ENCODE measurements around the gene SRGAP3. TPM values are rescaled to one million over a fixed set of nuclear protein-coding genes. Genes with fewer than 3 reads are reported as not detected.
A peak's percentile ranks its signal among the peaks of the same experiment; 100 is the strongest.

Gene SRGAP3
- total RNA-seq, 4 donors from 2014 or later = 6.7 to 24.8 (median 19.7) TPM

GRCh38 chr3:9041626-9042025 is 207.8 kb downstream of the SRGAP3 start:
- no peak overlapping the region for H3K27ac ChIP-seq
- no peaks in the 10 kb centered on the region for H3K36me3 ChIP-seq
- DNase-seq = no peak
- H3K4me3 ChIP-seq = no peak overlapping the region
- no peak for TF ChIP-seq POLR2A (IDR thresholded peaks at IDR 0.05)
- TF ChIP-seq, protein P1, sequence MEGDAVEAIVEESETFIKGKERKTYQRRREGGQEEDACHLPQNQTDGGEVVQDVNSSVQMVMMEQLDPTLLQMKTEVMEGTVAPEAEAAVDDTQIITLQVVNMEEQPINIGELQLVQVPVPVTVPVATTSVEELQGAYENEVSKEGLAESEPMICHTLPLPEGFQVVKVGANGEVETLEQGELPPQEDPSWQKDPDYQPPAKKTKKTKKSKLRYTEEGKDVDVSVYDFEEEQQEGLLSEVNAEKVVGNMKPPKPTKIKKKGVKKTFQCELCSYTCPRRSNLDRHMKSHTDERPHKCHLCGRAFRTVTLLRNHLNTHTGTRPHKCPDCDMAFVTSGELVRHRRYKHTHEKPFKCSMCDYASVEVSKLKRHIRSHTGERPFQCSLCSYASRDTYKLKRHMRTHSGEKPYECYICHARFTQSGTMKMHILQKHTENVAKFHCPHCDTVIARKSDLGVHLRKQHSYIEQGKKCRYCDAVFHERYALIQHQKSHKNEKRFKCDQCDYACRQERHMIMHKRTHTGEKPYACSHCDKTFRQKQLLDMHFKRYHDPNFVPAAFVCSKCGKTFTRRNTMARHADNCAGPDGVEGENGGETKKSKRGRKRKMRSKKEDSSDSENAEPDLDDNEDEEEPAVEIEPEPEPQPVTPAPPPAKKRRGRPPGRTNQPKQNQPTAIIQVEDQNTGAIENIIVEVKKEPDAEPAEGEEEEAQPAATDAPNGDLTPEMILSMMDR (IDR thresholded peaks at IDR 0.05) = no peak
- no peaks in the 10 kb centered on the region for H3K27me3 ChIP-seq
- H3K9me3 ChIP-seq = no peaks in the 10 kb centered on the region
- peaks cover 0 to 8% (median 0%) of the 10 kb centered on the region in 4 donors for H3K4me1 ChIP-seq

GRCh38 chr3:9040996-9041395 is 208.4 kb downstream of the SRGAP3 start:
- peaks cover 0 to 10% (median 0%) of the 10 kb centered on the region in 4 donors for H3K4me1 ChIP-seq
- DNase-seq = no peak

DNA sequence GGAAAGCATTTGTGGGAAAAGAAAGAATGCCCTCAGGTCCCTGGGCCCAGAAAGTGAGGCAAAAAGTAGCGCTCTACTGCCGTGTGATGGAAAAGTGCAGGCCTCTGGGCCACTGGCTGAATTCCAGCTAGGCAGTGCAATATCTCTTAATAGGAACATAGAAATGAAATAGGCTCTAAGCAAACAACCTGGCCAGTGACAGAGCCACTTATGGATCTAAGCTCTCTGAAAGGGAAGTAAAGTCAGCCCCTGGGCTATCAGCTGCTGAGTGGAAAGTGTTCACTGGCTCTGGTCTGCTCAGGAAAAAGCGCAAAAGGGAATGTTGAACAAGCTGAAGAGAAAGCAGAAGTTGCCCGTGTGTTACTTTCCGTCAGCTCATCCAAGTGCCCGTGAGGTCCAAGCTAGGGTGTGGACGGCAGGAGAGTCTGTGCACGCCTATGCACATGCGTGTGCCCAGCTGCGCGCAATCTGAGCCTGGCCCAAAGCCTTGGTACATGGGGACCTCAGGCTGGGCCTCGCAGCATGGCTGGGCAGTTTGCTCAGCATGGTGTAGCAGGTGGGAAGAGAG is 212.2 kb downstream of the SRGAP3 start:
- Histone ChIP-seq H3K9me3 (no peaks in the 10 kb centered on the region), H3K27ac (peak overlapping the region in 1 of 4 donors; percentile 56), H3K4me1 (peaks cover 0 to 18% (median 0%) of the 10 kb centered on the region in 4 donors), H3K4me3 (no peak overlapping the region), H3K36me3 (no peaks in the 10 kb centered on the region), H3K27me3 (no peaks in the 10 kb centered on the region)
- TF ChIP-seq POLR2A (IDR thresholded peaks at IDR 0.05) = no peak
- TF ChIP-seq, protein P1 (IDR thresholded peaks at IDR 0.05) = no peak
- DNase-seq = peak in 1 of 3 donors; percentile 52

More at GRCh38 chr3:9040996-9041395, 208.4 kb downstream of the SRGAP3 start:
- Histone ChIP-seq H3K36me3 (no peaks in the 10 kb centered on the region), H3K27ac (no peak overlapping the region), H3K9me3 (no peaks in the 10 kb centered on the region), H3K27me3 (no peaks in the 10 kb centered on the region), H3K4me3 (no peak overlapping the region)
- no peak for TF ChIP-seq POLR2A (IDR thresholded peaks at IDR 0.05)
- TF ChIP-seq, protein P1 (IDR thresholded peaks at IDR 0.05) = no peak

DNA sequence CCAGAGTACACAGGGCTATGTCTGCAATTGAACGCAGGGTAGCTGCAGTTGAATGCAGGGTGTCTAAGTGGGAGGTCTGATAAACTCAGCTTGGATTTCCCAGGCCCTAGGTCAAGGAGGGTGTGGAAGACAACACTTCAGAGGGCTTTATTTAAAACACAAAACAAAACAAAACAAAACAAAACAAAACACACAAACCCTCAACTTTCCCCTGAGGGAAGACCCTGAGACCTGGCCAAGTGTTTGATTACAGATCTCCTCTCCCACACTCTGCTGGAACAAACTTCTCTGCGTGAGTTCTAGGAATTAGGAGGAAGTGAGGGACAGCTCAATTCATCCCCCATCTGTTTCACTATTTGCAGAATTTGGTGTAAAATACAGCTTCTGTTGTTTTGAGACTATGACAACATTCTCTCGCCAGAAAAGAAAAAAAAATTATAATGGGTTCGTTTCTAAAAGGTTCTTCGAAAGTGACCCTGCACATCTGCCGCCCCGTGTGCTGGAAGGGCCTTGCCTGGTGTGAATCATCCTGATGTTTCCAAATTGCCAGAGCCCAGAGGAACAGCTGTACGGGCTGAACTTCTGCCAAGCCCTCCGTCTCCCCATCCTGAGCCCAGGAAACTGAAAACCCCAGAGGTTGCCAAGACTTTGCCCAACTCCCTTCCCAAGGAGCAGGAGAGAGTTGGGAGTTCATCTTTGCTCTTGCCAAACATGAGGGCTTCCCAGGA is 212.9 kb downstream of the SRGAP3 start:
- Histone ChIP-seq H3K4me3 (no peak overlapping the region), H3K36me3 (no peaks in the 10 kb centered on the region), H3K9me3 (no peaks in the 10 kb centered on the region), H3K27me3 (no peaks in the 10 kb centered on the region), H3K27ac (peak overlapping the region in 1 of 4 donors; percentile 56), H3K4me1 (peaks cover 0 to 18% (median 0%) of the 10 kb centered on the region in 4 donors)
- peak in 1 of 3 donors; percentile 73 for DNase-seq
- TF ChIP-seq, protein P1 (IDR thresholded peaks at IDR 0.05) = no peak
- no peak for TF ChIP-seq POLR2A (IDR thresholded peaks at IDR 0.05)

DNA sequence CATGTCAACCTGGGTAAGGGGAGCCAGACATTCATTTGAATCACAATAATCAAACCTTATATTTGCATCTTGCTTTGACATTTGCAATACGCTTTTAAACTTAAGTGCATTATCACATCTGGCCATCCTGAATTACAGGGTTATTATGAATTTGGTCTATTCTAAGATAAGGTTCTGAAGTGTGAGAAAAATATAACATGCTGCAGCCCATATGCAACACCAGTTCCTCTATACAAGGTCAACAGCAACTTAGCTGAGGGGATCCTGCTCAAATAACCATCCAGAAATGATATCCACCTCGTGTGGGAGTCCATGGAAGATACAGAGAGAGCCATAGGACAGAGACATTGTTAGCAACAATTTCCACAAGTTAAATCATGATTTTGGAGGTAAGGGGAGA is 213.5 kb downstream of the SRGAP3 start:
- H3K27me3 ChIP-seq = no peaks in the 10 kb centered on the region
- H3K4me1 ChIP-seq = peaks cover 0 to 18% (median 0%) of the 10 kb centered on the region in 4 donors
- TF ChIP-seq POLR2A (IDR thresholded peaks at IDR 0.05) = no peak
- TF ChIP-seq, protein P1 (IDR thresholded peaks at IDR 0.05) = no peak
- no peak overlapping the region for H3K4me3 ChIP-seq
- no peak for DNase-seq
- H3K9me3 ChIP-seq = no peaks in the 10 kb centered on the region
- no peak overlapping the region for H3K27ac ChIP-seq
- H3K36me3 ChIP-seq = no peaks in the 10 kb centered on the region
